Germinal center (tissue), 1 donor: ENCODE data around the gene CD80.
A peak's percentile ranks its signal among the peaks of the same experiment; 100 is the strongest.

Experiments
- DNase-seq: peaks from one replicate; pipeline ENCODE4 v3.0.0; 2012; ENCODE audit warnings: mixed read lengths, low spot score

Gene CD80

DNA sequence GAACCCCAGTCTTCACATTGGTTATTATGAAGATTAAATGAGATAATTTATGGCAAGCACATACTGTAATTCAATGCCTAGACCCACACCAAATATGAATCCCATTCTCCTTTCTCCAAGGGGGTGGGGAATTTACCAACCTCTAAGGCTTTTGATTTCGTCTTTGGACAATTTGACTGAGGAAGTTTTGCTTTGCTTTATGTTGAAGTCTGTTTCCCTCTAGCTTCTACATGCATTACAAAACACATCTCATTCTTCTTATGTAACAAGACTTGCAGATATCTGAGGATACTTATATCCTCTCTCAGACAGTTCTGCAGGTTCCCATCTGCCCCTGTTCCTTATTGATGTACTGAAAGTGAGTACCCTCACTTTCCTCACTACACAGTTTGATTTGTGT is 12.2 kb downstream of the CD80 start:
- DNase-seq = no peak

DNA sequence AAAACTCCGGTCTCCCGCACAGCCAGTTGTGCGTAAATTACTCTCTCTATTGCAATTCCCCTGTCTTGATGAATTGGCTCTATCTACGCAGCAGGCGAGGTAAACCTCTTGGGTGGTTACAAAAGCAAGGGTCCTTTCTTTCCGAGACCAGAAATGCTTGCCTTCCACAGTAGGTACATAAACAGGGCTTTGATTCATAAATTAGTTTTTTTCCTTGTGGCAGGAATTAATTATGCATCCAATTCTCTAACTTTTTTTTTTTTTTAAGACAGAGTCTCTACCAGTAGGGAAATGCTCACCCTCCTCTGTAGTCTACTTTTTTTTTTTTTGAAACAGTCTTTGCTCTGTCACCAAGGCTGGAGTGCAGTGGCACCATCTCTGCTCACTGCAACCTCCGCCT is 16.3 kb downstream of the CD80 start:
- DNase-seq = no peak

DNA sequence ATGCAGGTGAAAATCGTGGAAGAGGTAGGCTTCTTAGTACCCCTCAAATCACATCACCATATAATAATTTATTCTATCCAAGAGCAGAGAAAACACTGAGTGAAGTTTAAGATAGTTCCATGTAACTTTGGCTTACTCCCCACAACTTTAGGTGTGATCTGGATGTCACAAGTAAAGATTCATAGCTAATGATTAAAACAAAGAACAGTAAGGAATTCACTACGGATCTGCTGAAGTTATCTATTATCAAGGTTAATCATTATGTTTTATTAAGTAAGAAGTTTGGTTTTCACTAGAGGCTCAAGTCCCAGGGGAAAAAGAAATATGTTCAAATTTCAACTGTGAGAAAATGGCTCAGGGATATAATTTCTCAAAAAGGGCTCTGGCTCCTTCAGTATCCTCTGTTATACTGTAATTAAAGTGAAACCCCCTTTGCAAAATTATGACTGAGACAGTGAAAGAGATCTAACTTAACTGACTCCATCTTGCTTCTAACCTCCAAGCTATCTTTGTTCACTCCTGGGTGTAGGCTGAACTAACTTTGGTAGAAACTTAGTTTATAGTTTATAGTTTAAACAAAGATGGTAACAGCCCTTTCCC is 17.1 kb downstream of the CD80 start:
- no peak for DNase-seq

DNA sequence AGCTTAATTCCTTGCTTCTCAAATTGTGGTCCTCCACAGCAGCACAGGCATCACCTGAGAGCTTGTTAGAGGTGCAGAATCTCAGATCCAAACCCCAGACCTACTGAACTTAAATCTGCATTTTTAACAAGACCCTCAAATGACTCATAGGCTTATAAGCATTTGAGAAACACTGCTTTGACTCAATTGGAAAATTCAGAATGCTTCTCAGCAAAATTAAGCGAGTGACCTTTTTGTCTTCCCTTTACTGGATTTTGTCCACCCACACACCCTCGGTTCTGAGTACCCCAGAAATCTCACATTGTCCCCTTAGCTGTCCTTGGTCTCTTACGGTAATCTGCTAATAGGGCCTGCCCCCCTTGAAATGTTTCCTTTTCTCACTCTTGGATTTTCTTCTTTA is 17.9 kb downstream of the CD80 start:
- no peak for DNase-seq

DNA sequence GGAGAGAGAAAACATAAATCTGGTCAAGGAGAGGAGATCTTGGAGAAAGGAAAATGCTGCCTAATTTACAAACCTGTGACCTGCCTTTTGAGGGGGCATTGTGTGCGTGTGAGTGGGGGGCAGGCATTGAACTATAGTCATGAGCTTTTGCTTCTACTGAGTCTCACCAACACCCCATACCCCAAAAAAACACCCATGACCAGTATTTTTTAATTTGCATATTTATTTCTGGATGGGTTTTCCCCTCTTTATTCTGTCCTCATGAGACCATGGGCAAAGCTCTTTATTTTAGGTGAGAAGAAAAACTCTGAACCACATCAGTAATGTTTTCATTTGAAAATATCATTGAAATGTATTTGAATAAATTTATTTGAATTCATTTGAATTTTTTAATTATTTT is 20.6 kb downstream of the CD80 start:
- no peak for DNase-seq

DNA sequence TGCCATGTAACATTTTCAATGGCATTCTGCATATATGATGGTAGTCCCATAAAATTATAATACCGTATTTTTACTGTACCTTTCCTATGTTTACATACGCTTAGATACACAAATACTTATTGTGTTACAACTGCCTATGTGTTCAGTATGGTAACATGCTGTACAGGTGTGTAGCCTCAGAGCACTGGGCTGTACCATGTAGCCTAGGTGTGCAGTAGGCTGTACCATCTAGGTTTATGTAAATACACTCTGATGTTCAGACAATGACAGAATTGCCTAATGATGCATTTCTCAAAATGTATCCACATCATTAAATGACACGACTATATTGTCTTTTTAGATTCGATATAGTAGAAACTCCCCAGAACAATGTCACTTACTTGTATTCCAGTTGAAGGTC is 22.7 kb downstream of the CD80 start:
- DNase-seq = no peak

DNA sequence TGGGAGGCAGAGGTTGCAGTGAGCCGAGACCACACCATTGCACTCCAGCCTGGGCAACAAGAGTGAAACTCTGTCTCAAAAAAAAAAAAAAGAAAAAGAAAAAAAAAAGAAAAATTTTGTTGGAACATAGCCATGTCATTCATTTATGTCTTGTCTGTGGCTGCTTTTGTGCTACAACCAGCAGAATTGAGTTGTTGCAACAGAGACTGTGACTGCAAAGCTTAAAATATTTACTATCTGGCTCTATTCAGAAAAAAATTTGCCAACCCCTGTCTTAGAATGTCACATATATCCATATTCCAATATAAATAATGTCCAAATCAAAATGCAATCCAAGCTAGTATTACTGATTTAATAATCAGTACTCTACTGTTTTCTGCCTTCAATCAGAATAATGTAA is 25.1 kb downstream of the CD80 start:
- no peak for DNase-seq

DNA sequence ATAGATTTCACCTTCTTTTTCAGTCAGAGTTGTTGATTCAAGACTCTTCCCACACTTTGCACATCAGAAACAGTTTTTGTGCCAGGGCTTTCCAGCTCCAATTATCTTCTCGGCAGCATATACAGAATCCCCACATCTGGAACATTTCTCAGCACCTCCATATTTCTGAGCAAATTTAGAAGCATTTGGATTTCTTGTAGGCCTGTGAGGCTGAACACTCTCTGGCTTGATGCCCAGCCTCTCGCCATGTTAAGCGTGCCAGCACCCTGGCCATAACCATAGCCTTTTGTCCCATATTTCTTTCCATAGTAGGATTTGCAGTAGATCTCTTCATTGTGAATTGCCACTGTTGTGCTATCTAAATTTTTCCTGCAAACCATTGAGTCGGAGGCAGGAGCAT is 28.3 kb downstream of the CD80 start:
- no peak for DNase-seq

DNA sequence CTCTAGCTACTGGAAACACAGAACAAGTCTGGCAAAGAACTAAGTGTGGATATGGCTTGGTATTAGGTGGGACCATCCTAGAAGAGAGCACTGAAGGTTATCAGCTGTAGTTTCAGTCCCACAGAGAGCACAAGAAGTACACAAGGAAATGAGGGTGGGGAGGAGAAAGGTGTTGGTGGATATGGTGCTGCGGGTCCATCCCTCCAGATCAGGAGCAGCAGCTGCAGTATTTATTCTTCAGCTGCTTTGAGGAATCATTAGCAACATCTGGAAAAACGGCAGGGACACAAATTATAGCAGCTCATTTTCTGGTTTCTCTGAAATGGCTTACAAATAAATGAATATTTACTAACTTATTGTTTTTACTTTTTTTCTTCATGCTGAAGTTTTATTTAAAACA is 29.0 kb downstream of the CD80 start:
- DNase-seq = no peak

DNA sequence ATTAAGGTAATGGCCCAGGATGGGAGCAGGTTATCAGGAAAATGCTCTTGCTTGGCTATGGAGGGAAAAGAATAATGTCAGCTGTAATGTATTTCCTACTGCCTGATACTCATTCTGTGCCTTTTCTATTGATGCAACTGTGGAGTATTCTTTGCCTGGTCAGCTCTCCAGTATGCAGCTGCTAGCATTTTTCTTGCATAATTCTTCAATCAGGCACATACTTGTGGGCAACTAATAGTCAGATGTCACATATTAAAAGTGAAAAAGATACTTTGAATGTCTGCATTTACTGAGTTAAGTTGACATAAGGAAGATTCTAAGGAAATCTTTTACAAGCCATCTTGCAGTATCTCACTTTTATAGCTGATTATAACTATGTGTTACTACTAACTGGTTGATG is 29.5 kb downstream of the CD80 start:
- DNase-seq = no peak

DNA sequence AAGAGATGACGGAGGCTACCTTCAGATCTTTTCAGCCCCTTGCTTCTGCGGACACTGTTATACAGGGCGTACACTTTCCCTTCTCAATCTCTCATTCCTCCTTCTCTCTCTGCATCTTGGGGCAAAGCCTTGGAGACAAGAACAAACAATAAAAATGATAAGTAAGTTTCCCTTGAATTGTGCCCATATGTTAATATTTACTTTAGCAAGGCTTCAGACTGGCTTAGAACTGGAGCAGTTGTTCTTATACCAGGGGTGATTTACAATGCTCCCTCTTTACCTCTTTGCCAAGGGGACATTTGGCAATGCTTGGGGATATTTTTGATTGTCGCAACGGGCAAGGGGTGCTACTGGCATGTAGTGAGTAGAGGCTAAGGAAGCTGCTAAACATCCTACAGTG is 31.7 kb downstream of the CD80 start:
- no peak for DNase-seq

DNA sequence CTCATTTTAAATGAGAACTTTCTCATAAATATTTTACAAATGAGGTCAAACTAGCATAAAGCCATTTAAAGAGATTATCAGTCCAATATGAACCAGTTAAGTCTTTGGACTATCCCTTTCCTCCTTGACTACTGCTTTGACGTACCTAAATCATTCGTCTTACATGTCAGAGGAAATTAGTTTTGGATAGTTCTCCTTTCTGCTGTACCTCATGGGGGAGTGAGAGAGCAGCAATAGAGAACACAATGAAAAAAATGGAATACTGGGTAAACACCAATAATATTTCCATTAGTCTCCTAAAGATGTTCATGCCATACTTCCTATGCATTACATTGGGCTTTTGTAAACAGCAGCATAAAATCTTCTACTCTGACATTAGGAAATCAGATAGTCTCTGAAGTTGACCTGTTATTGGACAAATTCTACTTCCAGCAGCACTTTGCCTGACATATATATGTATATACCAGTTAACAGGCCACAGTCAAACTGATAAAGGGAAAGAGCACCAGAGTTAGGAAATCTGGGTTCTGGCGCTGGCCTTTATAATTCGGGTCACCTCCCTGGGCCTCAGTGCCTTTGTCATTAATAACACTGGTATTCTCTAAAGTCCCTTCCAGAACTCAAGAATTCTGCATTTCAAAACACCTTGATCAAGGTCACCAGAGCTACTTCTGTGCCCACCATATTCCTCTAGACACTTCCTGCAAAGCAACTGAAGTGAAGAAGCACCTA is 34.3 kb downstream of the CD80 start:
- DNase-seq = no peak

DNA sequence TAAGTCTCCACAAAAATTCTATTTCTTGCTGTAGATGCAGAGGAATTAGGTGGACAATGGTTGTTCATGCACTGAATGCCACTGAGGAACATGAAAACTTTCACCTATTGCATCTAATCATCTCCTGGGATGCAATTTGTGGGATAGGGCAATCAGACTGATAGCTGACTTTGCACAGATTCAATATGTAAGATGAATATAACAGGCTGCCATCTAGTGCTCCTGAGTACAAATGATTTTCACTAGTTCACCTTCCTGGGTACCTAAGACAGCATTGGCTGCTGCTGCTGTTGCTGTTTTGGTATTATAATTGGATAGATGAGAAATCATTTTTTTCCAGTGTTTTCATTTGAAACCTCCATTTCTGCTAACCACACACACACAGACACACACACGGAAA is 41.4 kb downstream of the CD80 start:
- DNase-seq = no peak

DNA sequence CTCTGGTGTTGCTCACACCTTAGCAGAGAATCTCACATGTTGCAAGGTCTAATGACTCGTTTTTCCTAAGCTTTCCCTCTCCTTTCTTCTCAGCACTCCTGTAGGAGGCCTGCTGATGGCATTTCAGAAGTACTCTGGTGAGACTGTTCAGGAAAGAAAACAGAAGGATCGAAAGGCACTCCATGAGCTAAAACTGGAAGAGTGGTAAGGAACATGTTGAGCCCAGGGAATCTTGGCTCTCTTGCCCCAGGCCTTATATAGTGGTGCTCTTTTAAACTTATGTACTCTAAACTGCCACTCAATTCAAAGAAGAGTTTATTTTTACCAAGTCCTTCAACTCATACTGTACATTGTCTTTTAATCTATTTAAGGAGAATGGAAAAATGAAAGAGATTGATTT is 42.3 kb downstream of the CD80 start:
- DNase-seq = no peak

DNA sequence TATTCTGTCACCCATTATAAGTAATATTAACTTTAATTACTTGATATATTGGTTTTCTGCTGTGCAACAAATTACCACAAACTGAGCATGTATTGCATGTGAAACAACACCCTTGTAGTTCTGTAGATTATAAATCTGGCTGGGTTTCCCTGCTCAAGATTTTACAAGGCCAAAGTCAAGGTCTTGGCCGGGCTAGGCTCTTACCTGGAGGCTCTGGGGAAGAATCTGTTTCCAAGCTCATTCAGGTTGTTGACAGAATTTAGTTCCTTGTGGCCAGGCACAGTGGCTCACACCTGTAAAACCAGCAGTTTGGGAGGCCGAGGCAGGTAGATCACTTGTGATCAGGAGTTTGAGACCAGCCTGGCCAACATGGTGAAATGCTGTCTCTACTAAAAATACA is 44.8 kb downstream of the CD80 start:
- DNase-seq = no peak

DNA sequence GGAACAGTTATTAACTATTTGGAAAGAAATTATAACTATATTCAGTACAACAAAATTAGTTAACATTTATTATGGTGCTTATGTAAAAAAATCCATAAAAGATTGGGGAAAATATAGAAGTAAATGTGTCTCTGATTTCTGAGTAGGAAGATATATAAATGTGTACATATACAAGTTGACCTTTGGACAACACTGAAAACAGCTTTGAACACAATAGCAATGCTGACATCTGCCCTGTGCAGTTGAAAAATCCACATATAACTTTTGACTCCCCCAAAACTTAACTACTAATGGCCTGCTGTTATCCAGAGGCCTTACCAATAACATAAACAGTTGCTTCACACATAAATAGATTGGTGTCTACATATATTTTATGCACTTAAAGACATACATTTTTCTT is 48.7 kb downstream of the CD80 start:
- no peak for DNase-seq

DNA sequence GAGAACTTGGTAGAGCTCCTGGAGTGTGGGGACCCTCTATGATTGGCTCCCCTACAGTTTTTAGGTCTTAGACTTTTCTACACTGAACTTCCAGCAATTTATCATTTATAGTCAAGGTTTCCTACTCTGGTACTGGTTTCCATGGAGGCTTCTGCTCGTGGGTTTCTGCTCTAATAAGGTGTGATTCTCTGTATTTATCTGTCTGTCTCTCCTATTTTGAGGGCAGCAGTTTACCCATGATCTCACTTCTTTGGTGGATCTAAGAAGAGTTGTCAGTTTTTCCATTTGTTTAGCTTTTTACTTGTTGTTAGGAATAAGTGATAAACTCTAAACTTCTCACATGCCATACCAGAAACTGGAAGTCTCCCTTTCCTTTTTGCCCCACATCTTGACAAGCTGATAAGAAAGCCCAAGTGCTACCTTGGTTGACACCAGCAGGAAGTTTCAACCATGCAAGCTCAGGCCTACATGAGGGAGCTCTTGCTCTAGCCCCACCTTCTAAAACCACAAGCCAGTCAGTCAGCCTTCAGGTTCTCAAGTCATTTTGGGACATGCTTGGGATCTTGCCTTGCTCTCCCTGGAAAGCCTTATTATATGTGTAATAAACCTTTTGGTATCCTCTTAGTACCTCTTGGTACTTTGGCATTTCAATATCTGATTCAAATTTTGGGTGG is 51.1 kb downstream of the CD80 start:
- no peak for DNase-seq

DNA sequence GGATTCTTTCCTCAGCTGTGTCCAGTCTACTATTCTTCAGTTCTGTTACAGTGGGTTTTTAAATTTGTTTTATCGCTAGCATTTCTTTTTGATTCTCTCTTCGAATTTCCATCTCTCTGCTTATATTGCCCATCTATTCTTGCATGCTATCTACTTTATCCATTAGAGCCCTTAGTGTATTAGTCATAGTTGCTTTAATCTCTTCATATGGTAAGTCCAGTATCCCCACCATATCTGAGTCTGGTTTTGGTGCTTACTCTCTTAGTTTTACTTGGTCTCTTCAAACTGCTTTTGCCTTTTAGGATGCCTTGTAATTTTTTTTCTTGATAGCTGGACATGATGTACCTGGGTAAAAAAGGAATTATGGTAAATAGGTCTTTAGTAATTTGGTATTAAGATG is 52.0 kb downstream of the CD80 start:
- no peak for DNase-seq

DNA sequence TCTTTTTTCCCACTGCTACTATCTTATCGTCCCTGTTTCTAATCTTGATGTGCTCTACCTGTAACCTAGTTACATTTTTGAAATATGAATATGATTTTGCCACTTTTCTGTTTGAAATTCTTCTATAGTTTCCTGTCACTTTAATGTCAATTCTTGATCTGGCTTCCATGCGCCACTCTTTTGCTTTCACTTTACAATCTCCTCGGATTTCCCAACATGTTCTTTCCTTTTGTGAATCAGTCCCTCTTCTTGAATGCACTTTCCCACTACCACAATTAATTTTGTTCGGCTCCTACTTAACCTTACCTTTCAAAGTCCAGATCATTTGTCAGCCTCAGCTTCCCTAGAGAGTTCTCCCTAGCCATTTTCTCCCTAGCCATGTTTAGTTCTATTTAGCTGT is 52.8 kb downstream of the CD80 start:
- no peak for DNase-seq

DNA sequence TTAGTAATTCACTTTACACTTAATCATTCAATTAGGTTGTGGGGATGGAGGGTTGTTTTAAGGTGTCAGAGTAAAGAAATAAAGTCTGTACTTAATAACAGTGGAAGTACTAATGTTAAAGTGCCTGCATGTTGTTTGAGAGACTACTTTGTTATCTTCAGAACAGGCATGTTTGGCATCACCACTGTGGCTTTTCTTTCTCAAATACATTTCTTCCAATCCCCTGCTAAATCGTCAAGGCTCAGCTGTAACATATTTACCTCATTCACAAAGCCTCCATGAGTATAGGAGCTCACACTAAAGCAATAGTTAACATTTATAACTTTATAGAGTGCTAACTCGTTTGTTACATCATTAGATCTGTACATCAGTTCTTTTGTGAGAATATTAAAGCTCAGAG is 58.5 kb downstream of the CD80 start:
- no peak for DNase-seq

DNA sequence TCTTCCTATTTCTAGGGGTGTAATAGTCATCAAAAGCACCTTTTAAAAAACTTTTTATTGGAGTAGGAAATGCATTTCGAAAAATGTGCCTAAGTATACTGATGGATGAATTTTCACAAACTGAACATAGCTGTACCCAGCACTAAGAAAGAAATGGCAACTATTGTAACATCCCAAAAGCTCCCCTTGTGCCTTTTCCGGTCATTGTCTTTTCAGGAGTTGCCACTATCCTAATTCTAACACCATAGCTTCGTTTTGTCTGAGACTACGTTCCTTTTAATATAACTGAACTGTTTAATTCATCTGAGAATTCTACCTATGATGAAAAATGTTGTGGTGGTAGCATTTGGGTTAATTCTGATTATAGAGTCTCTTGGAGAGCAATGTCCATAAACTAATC is 59.1 kb downstream of the CD80 start:
- no peak for DNase-seq

DNA sequence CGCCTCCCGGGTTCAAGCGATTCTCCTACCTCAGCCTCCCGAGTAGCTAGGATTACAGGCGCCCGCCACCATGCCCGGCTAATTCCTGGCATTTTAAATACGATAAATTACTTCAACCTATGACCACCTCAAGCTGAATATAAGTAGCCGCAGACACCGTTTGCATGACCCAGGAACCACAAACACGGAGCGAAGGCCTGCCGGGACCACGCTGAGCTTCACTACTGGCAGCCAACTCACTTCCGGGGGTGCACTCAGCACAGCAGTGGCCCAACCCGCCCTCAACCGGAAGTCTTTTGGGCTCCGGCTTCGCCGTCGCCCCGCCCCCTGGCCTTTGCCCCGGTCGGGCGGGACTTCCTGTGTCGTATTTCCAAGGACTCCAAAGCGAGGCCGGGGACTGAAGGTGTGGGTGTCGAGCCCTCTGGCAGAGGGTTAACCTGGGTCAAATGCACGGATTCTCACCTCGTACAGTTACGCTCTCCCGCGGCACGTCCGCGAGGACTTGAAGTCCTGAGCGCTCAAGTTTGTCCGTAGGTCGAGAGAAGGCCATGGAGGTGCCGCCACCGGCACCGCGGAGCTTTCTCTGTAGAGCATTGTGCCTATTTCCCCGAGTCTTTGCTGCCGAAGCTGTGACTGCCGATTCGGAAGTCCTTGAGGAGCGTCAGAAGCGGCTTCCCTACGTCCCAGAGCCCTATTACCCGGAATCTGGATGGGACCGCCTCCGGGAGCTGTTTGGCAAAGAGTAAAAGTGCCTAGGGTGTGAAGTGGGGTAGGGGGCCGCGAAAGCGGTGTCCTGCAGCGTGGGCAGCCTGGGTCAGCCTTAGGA is 61.0 kb downstream of the CD80 start, which contains the start of gene TIMMDC1:
Gene TIMMDC1 (plus strand): TSS at position 362 of the 826 bp plus-strand sequence. CDS start 187 bp downstream, at position 549.
- peak; percentile 98 for DNase-seq

DNA sequence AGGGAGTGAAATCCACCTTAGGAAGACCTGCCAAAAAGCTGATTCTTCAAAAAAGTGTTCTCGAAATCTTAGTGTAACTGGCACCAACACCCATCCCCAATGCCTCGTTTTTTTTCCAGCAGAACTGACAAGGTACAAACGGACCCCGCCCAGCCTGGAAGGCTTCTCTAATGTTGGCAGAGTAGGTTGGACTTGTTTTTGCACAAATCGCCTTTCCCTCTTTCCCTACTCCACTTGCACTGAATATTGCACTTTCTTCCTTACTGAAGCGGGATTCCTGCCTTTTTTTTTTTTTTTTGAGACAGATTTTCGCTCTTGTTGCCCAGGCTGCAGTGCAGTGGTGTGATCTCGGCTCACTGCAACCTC is 61.6 kb downstream of the CD80 start:
- DNase-seq = no peak
